Muscle layer of duodenum (tissue), 2 donors: ENCODE measurements around the gene CBFA2T2.
"Not testable (repeated sequence)": the region's sequence is repeated elsewhere in the genome, so short reads cannot be mapped to it uniquely, and the experiment has no call there.

Source experiments
- H3K27ac ChIP-seq: one replicate; pipeline ENCODE4 v1.7.0; 2013; ENCODE audit warnings: mild to moderate bottlenecking, low read length
- H3K27me3 ChIP-seq: one replicate; pipeline ENCODE4 v1.7.0; 2013; ENCODE audit warnings: low read depth, mild to moderate bottlenecking, control low read depth, low read length
- H3K36me3 ChIP-seq, 2 donors: one replicate each; pipeline ENCODE4 v1.7.0; 2013; ENCODE audit warnings: low read length in 2 of 2, control low read depth in 1 of 2, mild to moderate bottlenecking in 1 of 2; ENCODE audit not compliant: insufficient read depth in 2 of 2, control insufficient read depth in 1 of 2
- H3K4me1 ChIP-seq, 2 donors: one replicate each; pipeline ENCODE4 v1.7.0; 2013; ENCODE audit warnings: low read length in 2 of 2, mild to moderate bottlenecking in 2 of 2, control low read depth in 1 of 2, moderate library complexity in 1 of 2; ENCODE audit not compliant: insufficient read depth in 2 of 2, control insufficient read depth in 1 of 2
- H3K4me3 ChIP-seq, 2 donors: one replicate each; pipeline ENCODE4 v1.7.0; 2013; ENCODE audit warnings: low read length in 2 of 2, low read depth in 1 of 2, mild to moderate bottlenecking in 1 of 2
- H3K9me3 ChIP-seq, 2 donors: one replicate each; pipeline ENCODE4 v1.7.0; 2013; ENCODE audit warnings: low read length in 2 of 2, control low read depth in 1 of 2, mild to moderate bottlenecking in 1 of 2; ENCODE audit not compliant: control insufficient read depth in 1 of 2
- donor health status: healthy.

Gene CBFA2T2

GRCh38 chr20:33631910-33632309, 142.0 kb downstream of the CBFA2T2 start:
- H3K36me3 ChIP-seq, result peaks cover 27 to 61% of the 10 kb centered on the region in 2 donors
- H3K4me1 ChIP-seq, H3K27ac ChIP-seq, H3K9me3 ChIP-seq, H3K4me3 ChIP-seq, H3K27me3 ChIP-seq: not testable (repeated sequence)

- Histone ChIP-seq H3K27ac (no peak overlapping the region), H3K36me3 (peaks cover 30 to 51% of the 10 kb centered on the region in 2 donors), H3K9me3 (no peaks in the 10 kb centered on the region), H3K4me1 (no peaks in the 10 kb centered on the region), H3K4me3 (no peak overlapping the region), H3K27me3 (no peaks in the 10 kb centered on the region)
Observed at GRCh38 chr20:33635341-33635740, 145.4 kb downstream of the CBFA2T2 start.

GRCh38 chr20:33636776-33637175, 146.9 kb downstream of the CBFA2T2 start:
- peaks cover 26 to 52% of the 10 kb centered on the region in 2 donors for H3K36me3 ChIP-seq
- H3K4me1 ChIP-seq, result no peaks in the 10 kb centered on the region
- H3K9me3 ChIP-seq, result no peaks in the 10 kb centered on the region
- no peak overlapping the region for H3K27ac ChIP-seq
- no peak overlapping the region for H3K4me3 ChIP-seq
- no peaks in the 10 kb centered on the region for H3K27me3 ChIP-seq

DNA sequence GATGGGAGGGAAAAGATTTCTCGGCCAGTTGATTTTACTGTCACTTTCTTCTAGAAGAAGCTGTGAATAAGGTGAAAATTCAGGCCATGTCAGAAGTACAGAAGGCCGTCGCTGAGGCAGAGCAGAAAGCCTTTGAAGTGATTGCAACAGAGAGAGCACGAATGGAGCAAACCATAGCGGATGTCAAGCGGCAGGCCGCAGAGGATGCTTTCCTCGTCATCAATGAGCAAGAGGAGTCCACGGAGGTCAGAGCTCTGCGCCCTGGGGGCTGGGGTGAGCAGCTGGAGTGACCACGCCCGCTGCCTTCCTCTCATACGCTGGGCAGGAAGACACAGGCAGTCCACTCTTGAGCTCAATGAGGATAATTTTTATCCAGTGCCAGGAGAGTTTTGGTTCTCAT, 150.4 kb downstream of the CBFA2T2 start:
- Histone ChIP-seq H3K36me3 (peaks cover 40 to 71% of the 10 kb centered on the region in 2 donors), H3K27ac (no peak overlapping the region), H3K4me3 (no peak overlapping the region), H3K4me1 (no peaks in the 10 kb centered on the region), H3K9me3 (no peaks in the 10 kb centered on the region), H3K27me3 (no peaks in the 10 kb centered on the region)

GRCh38 chr20:33644313-33645071, 154.6 kb downstream of the CBFA2T2 start:
- peaks cover 27 to 57% of the 10 kb centered on the region in 2 donors for H3K36me3 ChIP-seq
- no peak overlapping the region for H3K27ac ChIP-seq
- H3K9me3 ChIP-seq, result no peaks in the 10 kb centered on the region
- H3K4me1 ChIP-seq, result peaks cover 3 to 15% of the 10 kb centered on the region in 2 donors
- H3K27me3 ChIP-seq, result no peaks in the 10 kb centered on the region
- no peak overlapping the region for H3K4me3 ChIP-seq

- Histone ChIP-seq H3K4me3 (no peak overlapping the region), H3K27ac (no peak overlapping the region), H3K4me1 (peaks cover 3 to 15% of the 10 kb centered on the region in 2 donors), H3K36me3 (peaks cover 22 to 53% of the 10 kb centered on the region in 2 donors), H3K9me3 (no peaks in the 10 kb centered on the region), H3K27me3 (no peaks in the 10 kb centered on the region)
Observed at GRCh38 chr20:33645072-33645358, 155.1 kb downstream of the CBFA2T2 start.

- Histone ChIP-seq H3K4me1 (peaks cover 3 to 15% of the 10 kb centered on the region in 2 donors), H3K27ac (no peak overlapping the region), H3K4me3 (no peak overlapping the region), H3K36me3 (peaks cover 21 to 49% of the 10 kb centered on the region in 2 donors), H3K27me3 (no peaks in the 10 kb centered on the region), H3K9me3 (no peaks in the 10 kb centered on the region)
Observed at GRCh38 chr20:33645396-33645795, 155.5 kb downstream of the CBFA2T2 start.

GRCh38 chr20:33646191-33646590, 156.3 kb downstream of the CBFA2T2 start:
- Histone ChIP-seq H3K4me1 (peaks cover 3 to 15% of the 10 kb centered on the region in 2 donors), H3K36me3 (peaks cover 21 to 42% of the 10 kb centered on the region in 2 donors), H3K27me3 (no peaks in the 10 kb centered on the region), H3K9me3 (no peaks in the 10 kb centered on the region), H3K27ac (no peak overlapping the region), H3K4me3 (no peak overlapping the region)

GRCh38 chr20:33646959-33647602, 157.2 kb downstream of the CBFA2T2 start:
- not testable (repeated sequence) for H3K9me3 ChIP-seq, H3K4me3 ChIP-seq, H3K27me3 ChIP-seq, H3K27ac ChIP-seq
- H3K36me3 ChIP-seq, result peaks cover 21 to 34% of the 10 kb centered on the region in 2 donors
- H3K4me1 ChIP-seq, result peaks cover 3 to 15% of the 10 kb centered on the region in 2 donors

DNA sequence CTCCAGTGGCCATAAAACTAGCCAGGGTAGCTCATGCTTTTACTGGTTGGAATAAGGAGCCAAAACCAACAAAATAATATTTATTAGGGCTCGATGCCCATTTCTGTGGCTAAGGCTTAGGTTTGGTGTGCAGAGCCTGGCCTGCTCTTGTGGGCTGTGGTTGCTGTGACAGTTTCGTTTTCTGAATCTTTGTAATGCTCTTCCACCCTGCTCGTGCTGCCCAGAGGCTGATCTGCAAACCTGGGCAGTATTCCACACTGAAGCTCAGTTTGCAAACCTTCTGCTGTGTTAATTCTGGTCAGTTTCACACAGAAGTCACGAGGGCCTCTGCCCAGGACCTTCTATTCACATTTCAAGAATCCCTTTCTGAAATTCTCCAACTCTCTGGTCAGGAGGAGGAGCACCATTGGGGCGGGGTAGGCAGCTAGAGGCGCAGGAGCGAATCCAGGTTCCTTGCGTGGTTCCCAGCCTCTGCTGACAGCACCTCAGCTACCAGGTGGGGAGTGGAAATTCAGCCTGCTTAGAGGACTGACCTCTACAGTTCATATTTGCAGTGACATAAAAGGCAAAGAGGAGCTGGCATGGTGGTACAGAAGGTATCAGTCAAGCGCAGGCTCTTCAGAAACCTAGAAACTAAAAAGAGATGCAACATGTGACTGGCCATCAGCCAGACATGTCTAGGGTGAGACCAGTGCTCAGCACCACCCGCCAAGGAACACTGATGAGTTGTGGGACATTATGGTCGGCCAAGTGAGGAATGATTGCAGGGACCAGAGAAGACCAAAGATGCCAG, 157.9 kb downstream of the CBFA2T2 start:
- H3K27me3 ChIP-seq, result no peaks in the 10 kb centered on the region
- H3K9me3 ChIP-seq, result no peaks in the 10 kb centered on the region
- peaks cover 3 to 15% of the 10 kb centered on the region in 2 donors for H3K4me1 ChIP-seq
- H3K4me3 ChIP-seq, result no peak overlapping the region
- H3K36me3 ChIP-seq, result peaks cover 21 to 28% of the 10 kb centered on the region in 2 donors
- H3K27ac ChIP-seq, result no peak overlapping the region

- H3K9me3 ChIP-seq, result no peaks in the 10 kb centered on the region
- no peak overlapping the region for H3K4me3 ChIP-seq
- H3K4me1 ChIP-seq, result peaks cover 5 to 22% of the 10 kb centered on the region in 2 donors
- peaks cover 21 to 22% of the 10 kb centered on the region in 2 donors for H3K36me3 ChIP-seq
- H3K27ac ChIP-seq, result no peak overlapping the region
- no peaks in the 10 kb centered on the region for H3K27me3 ChIP-seq
Observed at GRCh38 chr20:33648396-33649004, 158.6 kb downstream of the CBFA2T2 start.
